H54 (cell line): ENCODE data around the gene TUBG1.
"Not testable (repeated sequence)": the region's sequence is repeated elsewhere in the genome, so short reads cannot be mapped to it uniquely, and the experiment has no call there.

ENCODE experiments used
- DNase-seq: peaks from one replicate; pipeline ENCODE4 v3.0.0; 2011; ENCODE audit warnings: low spot score, mixed read lengths; ENCODE audit not compliant: insufficient read length
- FAIRE-seq: peaks from 3 replicates; lab custom pipeline; 2011; peaks lifted over from hg19 to GRCh38; lab: Jason Lieb, UNC
- POLR2A ChIP-seq: IDR thresholded peaks from 2 replicates; pipeline ENCODE4 v1.6.1; 2011; ENCODE audit warnings: low read depth, mild to moderate bottlenecking, low read length

Gene TUBG1

GRCh38 chr17:42623732-42624596, 14.5 kb downstream of the TUBG1 start:
- DNase-seq (peak; percentile 61), FAIRE-seq (peak; percentile 45)
- TF ChIP-seq POLR2A: no peak

GRCh38 chr17:42627032-42627764, 17.7 kb downstream of the TUBG1 start:
- not testable (repeated sequence) for FAIRE-seq, DNase-seq

GRCh38 chr17:42629411-42630009, 20.0 kb downstream of the TUBG1 start:
- no peak for TF ChIP-seq POLR2A
- no peak for FAIRE-seq
- DNase-seq: no peak

- TF ChIP-seq POLR2A: no peak
- DNase-seq: no peak
- FAIRE-seq: no peak
Observed at GRCh38 chr17:42632949-42633444, 23.5 kb downstream of the TUBG1 start.

GRCh38 chr17:42639525-42640113, 30.1 kb downstream of the TUBG1 start:
- FAIRE-seq: no peak
- no peak for DNase-seq
- TF ChIP-seq POLR2A: no peak

- FAIRE-seq: no peak
- TF ChIP-seq POLR2A: no peak
- no peak for DNase-seq
Observed at GRCh38 chr17:42640121-42640520, 30.6 kb downstream of the TUBG1 start.

- no peak for TF ChIP-seq POLR2A
- DNase-seq (no peak), FAIRE-seq (no peak)
Observed at GRCh38 chr17:42642336-42642735, 32.9 kb downstream of the TUBG1 start.

- no peak for FAIRE-seq
- no peak for TF ChIP-seq POLR2A
- no peak for DNase-seq
Observed at GRCh38 chr17:42647778-42648177, 38.3 kb downstream of the TUBG1 start.

GRCh38 chr17:42651392-42651791, 41.9 kb downstream of the TUBG1 start:
- no peak for TF ChIP-seq POLR2A
- DNase-seq (no peak), FAIRE-seq (no peak)

- FAIRE-seq (no peak), DNase-seq (no peak)
- TF ChIP-seq POLR2A: no peak
Observed at GRCh38 chr17:42653179-42654124, 44.0 kb downstream of the TUBG1 start.

GRCh38 chr17:42655528-42655927, 46.0 kb downstream of the TUBG1 start:
- TF ChIP-seq POLR2A: no peak
- DNase-seq (no peak), FAIRE-seq (no peak)

- DNase-seq (no peak), FAIRE-seq (no peak)
- no peak for TF ChIP-seq POLR2A
Observed at GRCh38 chr17:42657824-42658588, 48.5 kb downstream of the TUBG1 start.
